Measurements from ENCODE around the gene HIVEP3.

The HIVEP3 gene

GRCh38 chr1:41891199-41891896 is 27.4 kb downstream of the HIVEP3 start:
- no peak for DNase-seq

- no peak for DNase-seq
Measured at GRCh38 chr1:41890825-41891198, 27.9 kb downstream of the HIVEP3 start.

- DNase-seq: no peak
Measured at GRCh38 chr1:41889506-41890414, 29.0 kb downstream of the HIVEP3 start.

GRCh38 chr1:41888756-41889155 is 30.0 kb downstream of the HIVEP3 start:
- no peak for DNase-seq

- no peak for DNase-seq
Measured at GRCh38 chr1:41887365-41887764, 31.4 kb downstream of the HIVEP3 start.

- DNase-seq: no peak
Measured at GRCh38 chr1:41884256-41885230, 34.2 kb downstream of the HIVEP3 start.

- DNase-seq: no peak
Measured at GRCh38 chr1:41883507-41883906, 35.2 kb downstream of the HIVEP3 start.

- DNase-seq: no peak
Measured at GRCh38 chr1:41882486-41882885, 36.2 kb downstream of the HIVEP3 start.

GRCh38 chr1:41882068-41882477 is 36.6 kb downstream of the HIVEP3 start:
- DNase-seq: no peak

GRCh38 chr1:41880950-41881885 is 37.5 kb downstream of the HIVEP3 start:
- no peak for DNase-seq

GRCh38 chr1:41880261-41880660 is 38.5 kb downstream of the HIVEP3 start:
- no peak for DNase-seq

- no peak for DNase-seq
Measured at GRCh38 chr1:41879617-41880016, 39.1 kb downstream of the HIVEP3 start.

- no peak for DNase-seq
Measured at GRCh38 chr1:41878911-41879310, 39.8 kb downstream of the HIVEP3 start.

- DNase-seq: no peak
Measured at GRCh38 chr1:41878495-41878894, 40.2 kb downstream of the HIVEP3 start.

- DNase-seq: no peak
Measured at GRCh38 chr1:41876576-41877445, 41.9 kb downstream of the HIVEP3 start.

GRCh38 chr1:41875487-41875886 is 43.2 kb downstream of the HIVEP3 start:
- DNase-seq: no peak

- DNase-seq: no peak
Measured at GRCh38 chr1:41874903-41875411, 43.8 kb downstream of the HIVEP3 start.

GRCh38 chr1:41874151-41874719 is 44.5 kb downstream of the HIVEP3 start:
- no peak for DNase-seq

GRCh38 chr1:41872074-41872473 is 46.6 kb downstream of the HIVEP3 start:
- DNase-seq: no peak

GRCh38 chr1:41870076-41870562 is 48.6 kb downstream of the HIVEP3 start:
- DNase-seq: peak; percentile 73
